NCI-H510A treated with DMSO at 0.1 percent for 48 hours (cell line): Measurements from ENCODE around the gene CDPF1.
A peak's percentile ranks its signal among the peaks of the same experiment; 100 is the strongest.

Experiments
- DNase-seq: peaks from one replicate; lab custom pipeline; 2025; lab: John Stamatoyannopoulos, UW

The CDPF1 gene, protein sequence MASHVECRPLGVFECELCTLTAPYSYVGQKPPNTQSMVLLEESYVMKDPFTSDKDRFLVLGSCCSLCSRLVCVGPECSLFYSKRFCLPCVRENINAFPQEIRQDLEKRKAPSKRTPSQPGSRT

DNA sequence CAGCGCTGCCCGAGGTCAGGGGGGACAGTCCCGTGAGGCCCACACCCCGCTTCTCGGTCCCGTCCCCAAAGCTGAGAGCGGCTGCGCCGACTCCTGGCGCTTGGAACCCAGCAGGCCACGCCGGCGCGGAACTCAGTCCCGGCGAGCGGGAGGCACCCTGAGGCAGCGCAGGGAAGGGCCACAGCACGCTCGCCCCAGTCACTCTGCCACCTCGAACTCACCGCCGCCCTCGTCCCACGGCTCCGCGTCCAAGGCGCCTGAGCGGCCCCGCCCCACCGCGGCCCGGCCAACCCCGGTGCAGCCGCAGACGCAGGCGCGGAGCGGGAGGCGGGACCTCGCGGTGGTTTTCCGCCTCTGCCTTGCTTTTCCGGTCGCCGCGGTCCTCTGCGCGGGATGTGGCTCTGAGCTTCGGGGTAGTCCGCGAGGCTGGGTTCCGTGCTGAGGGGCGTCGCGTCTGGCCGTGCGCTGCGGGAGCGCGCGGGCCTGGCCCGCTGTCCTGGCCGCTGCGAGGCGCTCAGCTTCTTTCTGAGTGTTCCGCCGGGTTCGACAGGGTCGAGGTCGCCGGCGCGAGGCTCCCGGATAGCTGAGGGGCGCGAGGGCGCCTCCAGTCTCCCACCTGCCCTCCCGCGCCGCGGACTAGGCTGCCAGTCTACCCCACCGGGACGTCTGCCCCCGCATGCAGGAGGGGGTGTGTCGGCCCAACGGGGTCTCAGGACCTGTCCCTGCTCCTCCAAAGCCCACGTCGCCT is at the start of gene CDPF1:
TSS of gene CDPF1 (minus strand) at position 259 of the 748 bp plus-strand sequence. CDS start 2,009 bp downstream, outside the sequence.
- peak; percentile 53 for DNase-seq

DNA sequence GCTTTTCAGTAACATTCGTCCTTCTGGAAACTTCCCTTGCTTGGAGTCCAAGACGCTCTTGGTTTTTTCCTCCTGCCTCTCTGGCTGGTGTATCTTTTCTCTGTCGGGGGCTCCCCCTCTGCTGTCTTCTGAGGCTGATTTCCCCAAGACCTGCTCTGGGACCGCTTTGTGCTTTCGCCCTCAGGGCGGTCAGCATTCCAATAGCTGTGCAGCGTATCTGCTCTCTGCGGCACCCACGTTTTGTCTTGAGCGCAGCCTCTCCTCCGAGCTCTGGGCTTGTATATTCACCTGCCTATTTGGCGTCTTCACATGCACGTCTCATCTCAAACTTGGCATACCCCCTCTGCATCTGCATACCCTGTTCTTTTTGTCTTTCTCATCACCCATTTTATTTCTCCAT is 49.0 kb upstream of the CDPF1 start:
- DNase-seq: no peak

DNA sequence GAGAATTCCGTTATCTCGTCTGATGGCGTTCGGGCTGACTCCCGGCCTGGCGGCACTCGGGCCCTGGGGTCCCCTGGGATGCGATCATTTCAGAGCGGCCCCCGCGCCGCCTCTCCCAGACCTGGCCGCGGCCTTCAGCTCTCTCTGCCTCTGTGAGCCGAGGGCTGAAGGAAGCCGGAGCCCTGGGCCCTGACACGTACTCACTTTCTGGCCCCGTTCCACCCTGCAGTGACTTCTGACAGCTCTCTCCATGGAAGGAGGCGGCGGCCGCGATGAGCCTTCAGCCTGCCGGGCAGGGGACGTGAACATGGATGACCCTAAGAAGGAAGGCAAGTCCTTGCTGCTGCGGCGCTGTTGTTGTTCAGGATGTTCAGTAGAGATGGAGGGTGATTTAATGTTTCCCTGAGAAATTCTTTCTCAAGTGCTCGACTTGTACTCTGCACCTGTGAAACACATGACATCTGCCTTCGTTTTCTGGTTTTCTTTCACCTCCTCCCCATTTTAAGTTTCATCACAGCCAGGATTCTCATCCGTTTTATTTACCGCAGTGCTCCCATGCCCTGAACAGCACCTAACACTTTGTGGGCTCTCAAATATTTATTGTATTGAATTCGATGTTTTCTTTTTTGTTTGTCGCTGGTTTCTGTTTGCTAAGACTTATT is 47.2 kb upstream of the CDPF1 start:
- no peak for DNase-seq

DNA sequence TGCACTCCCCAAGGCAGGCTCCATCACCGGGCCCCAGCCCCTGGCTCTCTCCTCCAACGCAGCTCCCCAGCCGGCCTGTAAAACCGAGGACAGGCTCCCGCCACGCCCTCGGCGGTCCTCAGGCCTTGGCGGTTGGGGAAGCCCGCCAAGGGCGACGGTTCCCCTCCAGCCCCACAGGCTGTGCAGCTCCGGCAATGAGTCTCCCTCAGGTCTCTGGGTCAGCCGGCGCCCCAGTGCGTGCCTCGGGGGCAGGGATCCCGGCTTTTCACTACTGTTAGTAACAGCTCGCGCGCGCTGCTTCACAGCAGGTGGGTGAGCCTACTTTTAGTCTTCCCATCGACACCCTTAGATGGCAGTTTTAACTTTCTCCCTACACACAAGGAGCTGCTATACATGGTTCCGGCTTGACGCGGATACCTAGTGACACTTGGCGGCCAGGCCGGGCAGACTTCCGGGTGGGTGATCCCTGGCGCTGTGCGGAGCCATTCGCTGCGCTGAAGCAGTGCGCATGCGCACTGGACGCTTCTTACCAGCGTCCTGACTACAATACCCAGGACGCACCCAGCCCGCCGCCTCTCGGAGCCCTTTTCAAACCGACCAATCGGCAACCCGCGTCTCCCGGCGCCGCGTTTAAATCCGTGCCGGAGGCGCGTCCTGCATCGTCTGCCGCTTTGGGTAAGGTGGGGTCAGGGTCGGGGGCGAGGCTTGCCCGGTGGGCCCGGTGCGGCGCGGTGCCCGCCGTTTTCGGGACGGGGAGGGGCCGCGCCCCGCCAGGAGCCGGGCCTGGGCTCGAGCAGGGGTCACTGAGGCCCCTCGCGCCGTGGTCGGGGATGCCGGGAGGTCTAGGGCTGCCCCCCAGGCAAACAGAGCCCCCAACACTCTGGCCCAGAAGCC is 46.4 kb upstream of the CDPF1 start, which contains the start of gene GTSE1:
TSS of gene GTSE1 (plus strand) at position 614 of the 894 bp plus-strand sequence. CDS start 531 bp downstream, outside the sequence.
- peak; percentile 92 for DNase-seq

DNA sequence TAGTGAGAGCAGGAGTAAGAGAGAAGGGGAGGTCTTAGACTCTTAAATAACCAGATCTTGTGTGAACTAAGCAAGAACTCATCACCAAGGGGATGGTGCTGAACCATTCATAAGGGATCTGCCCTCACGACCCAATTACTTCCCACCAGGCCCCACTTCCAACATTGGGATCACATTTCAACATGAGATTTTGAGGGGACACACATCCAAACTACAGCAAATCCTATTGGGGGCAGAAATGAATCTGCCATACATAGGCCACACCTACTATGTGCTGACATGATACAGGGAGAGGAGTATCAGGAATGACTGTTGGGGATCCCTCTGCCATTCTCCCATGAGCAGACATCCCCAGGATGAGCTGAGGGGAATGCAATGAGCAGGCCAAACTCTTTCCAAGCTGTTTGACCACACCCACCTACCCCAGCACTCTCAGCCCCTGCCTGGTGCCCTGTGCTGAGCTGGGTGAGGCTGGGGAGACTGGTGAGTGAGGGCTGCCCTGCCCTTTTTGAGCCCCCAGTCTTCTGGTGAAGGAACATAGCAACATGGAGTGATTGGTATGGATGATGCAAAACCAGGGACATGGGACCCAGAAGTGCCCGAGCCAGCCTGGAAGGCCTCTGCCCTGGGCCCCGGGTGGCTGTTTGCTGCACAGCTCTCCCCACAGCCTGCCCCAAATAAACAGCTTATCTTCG is 45.3 kb upstream of the CDPF1 start:
- DNase-seq: no peak

DNA sequence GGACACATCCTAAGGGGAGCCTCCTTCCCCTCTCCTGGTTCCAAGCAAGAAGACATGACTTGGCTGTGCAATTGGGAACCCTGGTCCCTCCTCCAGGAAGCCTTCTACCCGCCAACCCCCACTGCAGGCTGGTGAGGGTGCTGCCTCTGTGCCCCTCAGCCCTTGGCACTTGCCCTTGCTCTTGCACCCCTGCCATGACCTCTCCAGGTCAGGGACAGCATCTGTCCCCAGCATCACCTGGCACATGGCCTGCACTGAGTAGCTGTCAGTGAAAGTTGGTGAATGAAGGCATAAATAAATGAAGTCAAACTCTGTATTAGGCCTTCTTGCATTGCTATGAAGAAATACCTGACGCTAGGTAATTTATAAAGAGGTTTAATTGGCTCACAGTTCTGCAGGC is 44.7 kb upstream of the CDPF1 start:
- DNase-seq: no peak

DNA sequence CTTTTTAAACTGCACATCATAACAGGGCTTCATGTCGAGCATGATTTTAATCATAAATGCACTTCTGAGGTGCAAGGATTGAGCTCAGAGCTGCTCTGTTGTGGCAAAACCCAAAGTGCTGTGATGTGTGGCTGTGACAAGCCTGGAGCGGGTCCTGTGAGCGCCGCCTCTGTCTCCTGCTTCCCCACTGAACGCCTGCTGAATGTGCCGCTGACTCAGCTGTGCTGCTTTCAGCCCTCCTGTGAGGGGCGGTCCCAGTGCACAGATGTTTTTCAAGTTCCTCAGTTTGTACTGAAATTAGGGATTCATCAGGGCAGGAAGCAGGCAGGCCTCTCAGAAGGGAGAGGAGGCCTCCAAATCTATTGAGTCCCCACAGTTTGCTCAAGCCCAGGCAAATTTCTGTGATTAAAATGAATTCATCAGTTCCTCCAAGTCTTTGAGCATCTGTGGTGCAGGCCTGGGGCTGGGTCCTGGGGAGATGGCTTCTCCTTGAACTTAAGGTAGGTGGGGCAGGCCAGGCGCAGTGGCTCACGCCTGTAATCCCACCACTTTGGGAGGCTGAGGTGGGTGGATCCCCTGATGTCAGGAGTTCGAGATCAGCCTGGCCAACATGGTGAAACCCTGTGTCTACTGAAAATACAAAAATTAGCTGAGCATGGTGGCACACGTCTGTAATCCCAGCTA is 43.6 kb upstream of the CDPF1 start:
- DNase-seq: no peak

DNA sequence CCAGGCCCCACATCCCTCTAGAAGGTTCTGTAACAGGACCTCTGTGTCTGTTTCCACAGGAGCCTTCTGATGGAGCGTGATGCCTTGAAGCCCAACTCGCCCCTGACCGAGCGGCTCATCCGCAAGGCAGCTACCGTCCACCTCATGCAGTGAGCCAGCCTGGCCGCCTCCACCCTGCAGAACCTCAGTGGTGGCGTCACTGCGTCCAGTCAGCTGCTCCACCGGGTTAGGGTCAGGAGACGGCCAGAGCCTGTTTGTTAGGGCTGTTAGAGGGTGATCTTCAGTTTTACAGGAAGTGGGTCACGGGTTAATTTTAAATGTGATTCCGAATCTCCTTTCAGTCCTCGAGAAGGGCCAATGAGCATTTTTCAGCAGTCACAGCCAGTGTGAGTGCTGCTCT is 42.6 kb upstream of the CDPF1 start:
- no peak for DNase-seq

DNA sequence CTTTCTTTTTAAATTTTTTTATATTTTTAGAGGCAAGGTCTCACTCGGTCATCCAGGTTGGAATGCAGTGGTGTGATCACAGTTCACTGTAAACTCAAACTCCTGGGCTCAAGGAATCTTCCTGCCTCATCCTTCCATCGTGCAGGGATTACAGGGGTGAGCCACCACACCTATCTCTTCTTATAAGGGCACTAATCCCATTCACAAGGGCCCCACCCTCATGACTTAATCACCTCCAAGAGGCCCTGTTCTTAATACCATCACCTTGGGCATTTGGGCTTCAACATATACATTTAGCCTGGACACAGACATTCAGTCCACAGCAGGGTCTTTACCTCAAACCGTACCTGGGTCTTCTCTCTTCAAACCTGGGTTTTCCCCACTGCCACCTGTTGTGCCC is 42.1 kb upstream of the CDPF1 start:
- no peak for DNase-seq

DNA sequence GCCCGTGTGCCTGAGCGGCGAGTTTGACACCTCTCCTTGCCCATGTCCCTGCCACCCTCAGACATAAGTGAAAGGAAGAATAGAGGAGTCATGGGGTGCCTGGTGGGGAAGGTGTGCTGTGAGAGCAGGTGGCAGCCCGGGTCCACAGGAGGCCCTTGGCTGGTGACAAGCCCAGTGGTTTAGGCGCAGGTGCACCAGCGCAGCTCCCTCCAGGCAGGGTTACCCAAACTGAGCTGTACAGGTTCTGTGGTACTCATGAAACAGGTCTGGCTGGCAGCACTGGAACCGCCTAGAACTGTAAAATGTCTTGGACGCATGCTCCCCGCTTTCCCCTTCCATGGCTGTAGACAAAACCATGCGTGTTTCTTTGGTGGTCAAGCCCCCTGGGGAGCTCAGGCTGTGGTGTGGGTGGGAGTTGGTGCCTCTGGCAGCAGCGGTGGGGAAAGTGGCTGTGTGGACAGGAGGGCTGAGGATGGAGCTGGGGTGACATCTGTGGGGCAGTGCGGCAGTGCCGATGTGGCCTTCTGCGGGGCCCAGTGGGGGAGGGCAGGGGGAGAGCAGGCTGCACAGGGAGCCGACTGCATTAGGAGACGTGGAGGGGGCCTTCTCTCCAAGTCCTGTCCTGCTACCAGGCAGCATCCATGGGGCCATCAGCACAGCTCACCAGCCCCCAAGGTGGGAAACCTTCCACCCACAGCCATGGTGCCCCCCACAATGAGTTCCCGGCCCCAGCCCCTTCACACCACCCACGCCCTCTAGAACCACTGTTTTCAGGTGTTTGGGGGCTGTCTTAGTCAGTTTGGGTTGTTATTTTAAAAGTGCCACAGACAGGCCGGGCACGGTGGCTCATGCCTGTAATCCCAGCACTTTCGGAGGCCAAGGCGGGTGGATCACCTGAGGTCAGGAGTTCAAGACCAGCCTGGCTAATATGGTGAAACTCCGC is 41.0 kb upstream of the CDPF1 start:
- DNase-seq: no peak

DNA sequence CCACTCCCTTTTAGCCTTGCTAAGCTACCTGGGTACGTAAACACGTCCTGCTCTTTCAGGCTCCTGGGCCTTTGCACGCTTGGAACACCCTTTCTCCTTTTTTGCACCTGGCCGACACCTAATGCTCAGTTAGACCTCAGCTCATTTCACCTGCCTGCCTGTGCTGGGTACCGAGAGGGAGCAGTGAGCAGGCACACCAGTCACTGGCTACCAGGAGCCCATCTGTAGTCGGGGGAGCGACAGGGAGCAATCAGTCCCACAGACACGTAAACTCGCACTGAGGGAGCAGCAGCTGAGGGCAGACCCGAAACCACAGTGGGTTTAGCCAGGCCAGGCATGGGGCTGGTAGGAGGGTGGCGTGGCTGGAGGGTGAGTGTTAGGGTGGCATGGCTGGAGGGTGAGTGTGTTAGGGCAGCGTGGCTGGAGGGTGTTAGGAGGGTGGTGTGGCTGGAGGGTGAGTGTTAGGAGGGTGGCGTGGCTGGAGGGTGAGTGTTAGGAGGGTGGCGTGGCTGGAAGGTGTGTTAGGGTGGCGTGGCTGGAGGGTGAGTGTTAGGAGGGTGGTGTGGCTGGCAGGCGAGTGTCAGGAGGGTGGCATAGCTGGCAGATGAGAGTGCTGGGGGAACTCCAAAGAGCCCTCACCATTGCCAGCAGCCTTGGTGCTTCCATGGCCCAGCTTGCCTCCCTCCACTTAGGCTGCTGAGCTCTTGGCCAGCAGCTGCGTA is 40.2 kb upstream of the CDPF1 start:
- DNase-seq: no peak

DNA sequence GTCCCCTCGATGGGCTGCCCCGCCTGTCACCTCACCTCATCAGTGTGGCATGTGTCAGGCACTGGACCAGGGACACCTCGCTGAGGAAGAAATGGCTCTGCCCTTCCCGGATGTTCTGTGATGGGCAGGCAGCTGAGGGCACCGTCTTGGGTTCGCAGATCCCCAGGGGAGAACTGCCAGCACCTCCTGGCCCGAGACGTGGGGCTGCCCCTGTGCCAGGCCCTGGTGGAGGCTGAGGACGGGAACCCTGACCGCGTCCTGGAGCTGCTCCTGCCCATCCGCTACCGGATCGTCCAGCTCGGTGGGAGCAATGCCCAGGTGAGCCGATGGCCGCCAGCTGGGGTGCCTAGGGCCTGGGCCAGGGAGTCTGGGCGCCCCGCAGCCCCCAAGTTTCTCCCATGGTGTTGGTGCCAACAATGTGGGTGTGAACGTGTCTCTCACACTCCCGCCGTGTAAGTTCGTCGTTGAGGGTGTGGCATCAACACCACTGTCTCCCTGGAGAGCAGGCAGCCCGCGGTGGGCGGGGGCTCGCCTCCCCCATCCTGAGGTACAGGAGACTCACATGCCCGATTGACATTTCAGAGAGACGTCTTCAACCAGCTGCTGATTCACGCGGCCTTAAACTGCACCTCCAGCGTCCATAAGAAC is 39.3 kb upstream of the CDPF1 start:
- no peak for DNase-seq

DNA sequence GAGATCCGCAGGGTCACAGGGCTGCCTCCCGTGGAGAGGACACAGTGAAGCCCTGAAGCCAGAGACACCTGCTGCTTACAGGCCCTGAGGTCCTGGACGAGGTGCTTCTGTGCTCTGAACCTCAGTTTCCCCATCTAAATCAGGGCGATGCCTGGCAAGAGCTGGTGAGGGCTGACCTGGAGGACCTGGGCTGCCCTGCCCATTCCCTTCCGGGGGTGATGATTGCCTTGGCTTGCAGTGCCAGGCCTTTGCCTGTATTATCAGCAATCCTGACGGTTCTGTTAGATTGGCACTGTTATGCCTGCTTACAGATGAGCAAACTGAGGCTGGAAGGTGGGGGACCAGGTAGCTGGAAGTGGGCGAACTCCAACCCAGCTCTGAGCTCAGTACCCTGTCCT is 38.8 kb upstream of the CDPF1 start:
- no peak for DNase-seq

DNA sequence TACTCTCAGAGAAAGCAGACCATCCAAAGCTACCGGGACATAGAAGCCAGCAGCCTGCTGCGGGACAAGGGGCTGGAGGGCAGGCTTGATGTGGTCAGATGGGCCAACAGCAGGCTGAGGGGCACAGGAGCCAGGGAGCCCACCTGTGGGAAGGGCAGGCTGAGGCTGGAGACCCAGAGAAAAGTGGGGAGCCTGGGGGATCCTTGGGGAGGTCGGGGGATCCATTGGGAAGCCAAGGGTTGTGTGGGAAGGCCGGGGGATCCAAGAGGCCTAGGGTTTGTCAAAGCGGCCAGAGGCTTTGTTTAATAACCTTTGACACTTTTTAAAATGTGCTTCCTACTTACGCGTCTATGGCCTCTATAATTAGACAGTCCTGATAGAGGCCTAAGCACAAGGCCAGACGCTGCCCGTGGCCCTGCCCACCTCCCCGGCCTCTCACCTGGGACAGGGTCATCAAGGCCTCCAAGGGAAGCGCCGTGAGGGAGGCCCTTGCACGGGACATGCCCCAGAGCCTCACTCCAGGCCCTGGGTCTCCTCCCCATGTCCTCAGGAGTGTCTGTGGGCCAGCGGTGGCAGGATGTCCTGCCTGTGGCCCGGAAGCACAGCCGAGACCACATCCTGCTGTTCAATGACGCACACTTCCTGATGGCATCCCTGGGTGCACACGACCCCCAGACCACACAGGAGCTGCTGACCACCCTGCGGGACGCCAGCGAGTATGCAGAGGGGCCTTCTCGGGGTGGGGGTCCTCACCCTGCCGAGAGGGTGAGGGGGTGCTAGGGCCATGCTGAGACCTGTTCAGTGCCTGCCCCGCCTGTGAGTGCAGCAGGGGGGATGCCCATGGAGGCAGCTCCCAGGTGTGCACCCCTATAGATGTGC is 38.0 kb upstream of the CDPF1 start:
- no peak for DNase-seq

DNA sequence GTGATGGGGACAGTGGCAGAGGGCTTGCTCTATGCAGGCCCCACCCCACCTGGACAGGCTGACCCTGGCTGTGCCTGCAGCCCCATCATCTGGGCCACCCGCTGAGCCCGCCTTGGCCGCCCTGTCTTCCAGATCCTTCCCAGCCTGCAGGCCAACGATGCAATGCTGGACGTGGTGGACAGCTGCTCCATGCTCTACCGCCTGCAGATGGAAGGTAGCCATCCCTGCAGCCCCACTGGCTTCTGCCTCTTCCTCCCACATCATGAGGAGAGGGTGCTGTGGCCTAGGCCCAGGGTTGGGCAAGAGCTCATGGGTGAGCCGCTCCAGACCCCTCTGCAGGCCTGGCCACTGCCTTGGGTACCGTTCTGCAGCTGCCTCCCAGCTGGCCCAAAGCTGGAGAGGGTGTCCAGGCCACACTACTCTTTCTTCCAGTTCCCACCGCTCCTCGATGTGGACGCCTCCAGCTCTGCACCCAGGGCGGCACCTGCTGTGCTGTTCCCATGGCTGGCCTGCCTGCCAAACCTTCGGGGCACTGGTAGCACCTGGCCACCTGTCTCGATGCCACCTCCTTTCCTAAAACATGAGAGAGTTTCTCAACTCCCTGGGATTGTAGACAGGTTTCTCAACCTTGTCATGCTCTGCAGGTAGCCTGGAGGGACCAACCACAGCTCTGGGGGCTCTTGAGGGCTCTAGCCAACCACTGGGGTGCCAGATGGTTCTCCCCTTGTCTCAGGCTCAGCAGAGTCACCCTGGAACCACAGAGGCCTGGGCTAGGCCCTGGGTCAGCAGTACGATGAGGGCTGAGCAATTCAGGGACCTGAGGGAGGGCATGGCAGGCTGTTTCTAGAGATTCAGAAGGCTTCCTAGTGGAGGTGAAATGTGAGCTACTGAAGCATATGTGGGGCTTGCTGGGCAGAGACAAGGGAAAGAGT is 37.1 kb upstream of the CDPF1 start:
- DNase-seq: no peak

DNA sequence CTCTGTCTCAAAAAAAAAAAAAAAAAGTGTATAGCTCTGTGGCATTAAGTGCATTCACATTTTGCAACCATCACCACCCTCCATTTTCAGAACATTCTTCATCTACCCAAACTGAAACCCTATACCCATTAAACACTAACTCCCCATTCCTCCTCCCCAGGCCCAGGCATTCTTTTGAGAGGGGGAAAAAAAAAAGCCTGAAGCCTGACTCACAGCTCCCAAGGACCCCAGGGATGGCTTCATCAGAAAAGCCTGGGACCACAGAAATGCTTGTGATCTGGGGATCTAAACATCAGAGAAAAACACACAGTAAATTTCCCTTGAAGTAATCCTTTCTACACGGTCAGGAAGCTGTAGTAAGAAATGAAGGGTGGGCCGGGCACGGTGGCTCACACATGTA is 35.9 kb upstream of the CDPF1 start:
- DNase-seq: no peak
